HCT116 (cell line): ENCODE results near the gene GGACT. TPM values are rescaled to one million over a fixed set of nuclear protein-coding genes. Genes with fewer than 3 reads are reported as not detected.

Experiments
- ATAC-seq: fragments of 200-7000 bp; cut with Tn5 transposase; 2 replicates; pipeline ENCODE4 v1.9.1; 2020; ENCODE audit warnings: mild to moderate bottlenecking, moderate library complexity
- BruUV-seq: library from RNA; stranded (reverse); fragments of 400-500 nt; replicated peaks from 2 replicates; lab custom pipeline; 2021; lab: Mats Ljungman, UMichigan
- CTCF ChIA-PET: fragments of 300-600 bp; sonication (Branson Sonifier 250); formaldehyde crosslinking; loops from one replicate; lab custom pipeline; 2021; ENCODE audit warnings: antibody characterized with exemption; lab: Charles Lee
- POLR2A ChIA-PET: fragments of 300-600, 350-600 bp; sonication (Branson Sonifier 250); formaldehyde crosslinking; loops from one replicate; lab custom pipeline; 2021; ENCODE audit warnings: antibody characterized with exemption; lab: Charles Lee
- RAD21 ChIA-PET, 2 experiments: fragments of 300-600 bp; sonication (Branson Sonifier 250); formaldehyde crosslinking; loops; one replicate each; lab custom pipeline; 2023; ENCODE audit warnings: low total read pairs in 2 of 2; ENCODE audit not compliant: uncharacterized antibody in 2 of 2, unreplicated experiment in 2 of 2, low non-redundant PET in 1 of 2; lab: Charles Lee
- DNase-seq: peaks from one replicate; pipeline ENCODE4 v3.0.0-alpha.2; 2010; ENCODE audit warnings: low read depth, low spot score
- H2AFZ ChIP-seq: fragments of 200-600 bp; shearing (Covaris generic), sonication (generic); 2 replicates; pipeline ENCODE4 v1.6.1; 2017; ENCODE audit warnings: low read depth, mixed run types, mixed read lengths, antibody characterized with exemption, low read length; ENCODE audit not compliant: poor library complexity, severe bottlenecking
- H3K27ac ChIP-seq: 2 replicates; pipeline ENCODE4 v1.5.1; 2012; ENCODE audit warnings: low read depth, low read length
- H3K27me3 ChIP-seq: fragments of 200-600 bp; sonication (generic); 2 replicates; pipeline ENCODE4 v1.6.1; 2016; ENCODE audit warnings: mixed run types, low read length, mixed read lengths; ENCODE audit not compliant: insufficient read depth
- H3K36me3 ChIP-seq, 2 experiments: fragments of 200-500 bp in 1 of 2; fragments of 200-600 bp in 1 of 2; sonication (Bioruptor generic) in 1 of 2; sonication (generic) in 1 of 2; 2 replicates each; pipeline versions ENCODE4 v1.5.1 to v1.6.1; 2014 to 2016; ENCODE audit warnings: low read length in 2 of 2, inconsistent platforms in 1 of 2, mixed read lengths in 1 of 2, mixed run types in 1 of 2; ENCODE audit not compliant: insufficient read depth in 2 of 2, control insufficient read depth in 1 of 2
- H3K4me1 ChIP-seq, 2 experiments: fragments of 200-600 bp in 1 of 2; sonication (generic) in 1 of 2; 2 replicates each; pipeline versions ENCODE4 v1.5.1 to v1.6.1; 2012 to 2017; ENCODE audit warnings: low read length in 2 of 2, inconsistent platforms in 1 of 2, mild to moderate bottlenecking in 1 of 2, mixed read lengths in 1 of 2, mixed run types in 1 of 2, moderate library complexity in 1 of 2; ENCODE audit not compliant: insufficient read depth in 2 of 2, control insufficient read depth in 1 of 2
- H3K4me2 ChIP-seq: fragments of 200-600 bp; sonication (generic); 2 replicates; pipeline ENCODE4 v1.6.1; 2017; ENCODE audit warnings: mixed run types, low read length, mixed read lengths
- H3K4me3 ChIP-seq, 2 experiments: fragments of 200-600 bp in 1 of 2; sonication (generic) in 1 of 2; replicated peaks in 1 of 2; 2 replicates each; pipeline ENCODE4 v1.5.1; 2011 to 2016; ENCODE audit warnings: low read length in 2 of 2, control low read depth in 1 of 2, low read depth in 1 of 2, mild to moderate bottlenecking in 1 of 2, mixed read lengths in 1 of 2, mixed run types in 1 of 2
- H3K79me2 ChIP-seq: fragments of 200-600 bp; sonication (generic); 2 replicates; pipeline ENCODE4 v1.6.1; 2017; ENCODE audit warnings: mild to moderate bottlenecking, mixed run types, low read length, moderate library complexity, mixed read lengths; ENCODE audit not compliant: insufficient read depth
- H3K9ac ChIP-seq: fragments of 200-600 bp; sonication (generic); 2 replicates; pipeline ENCODE4 v1.6.1; 2016; ENCODE audit warnings: low read length, mixed read lengths
- H3K9me2 ChIP-seq: fragments of 200-600 bp; sonication (generic), shearing (Covaris generic); 2 replicates; pipeline ENCODE4 v1.6.1; 2017; ENCODE audit warnings: mixed run types, mild to moderate bottlenecking, moderate library complexity; ENCODE audit not compliant: insufficient read depth
- H3K9me3 ChIP-seq, 2 experiments: fragments of 200-500 bp in 1 of 2; fragments of 200-600 bp in 1 of 2; sonication (Bioruptor generic) in 1 of 2; sonication (generic) in 1 of 2; 2 replicates each; pipeline ENCODE4 v1.6.1; 2014 to 2017; ENCODE audit warnings: low read length in 2 of 2, mixed read lengths in 2 of 2, inconsistent platforms in 1 of 2, low read depth in 1 of 2, mild to moderate bottlenecking in 1 of 2, mixed run types in 1 of 2, moderate library complexity in 1 of 2; ENCODE audit not compliant: control insufficient read depth in 1 of 2, insufficient read depth in 1 of 2
- H4K20me1 ChIP-seq: fragments of 200-600 bp; sonication (generic), shearing (Covaris generic); 2 replicates; pipeline ENCODE4 v1.6.1; 2017; ENCODE audit warnings: mixed run types, mild to moderate bottlenecking, moderate library complexity; ENCODE audit not compliant: insufficient read depth
- ATF3 ChIP-seq: IDR thresholded peaks from 2 replicates; pipeline ENCODE4 v1.6.1; 2012
- CBX3 ChIP-seq: IDR thresholded peaks from 2 replicates; pipeline ENCODE4 v1.6.1; 2012; ENCODE audit warnings: low read depth
- EGR1 ChIP-seq: IDR thresholded peaks from 2 replicates; pipeline ENCODE4 v1.6.1; 2012; ENCODE audit warnings: low read depth
- JUND ChIP-seq: IDR thresholded peaks from 2 replicates; pipeline ENCODE4 v1.6.1; 2012
- POLR2A ChIP-seq: IDR thresholded peaks from 2 replicates; pipeline ENCODE4 v1.7.0; 2011; ENCODE audit warnings: borderline replicate concordance; ENCODE audit not compliant: insufficient read depth, insufficient read length; ENCODE audit errors: extremely low read depth
- POLR2AphosphoS5 ChIP-seq: IDR thresholded peaks from 2 replicates; pipeline ENCODE4 v1.6.1; 2011; ENCODE audit warnings: mild to moderate bottlenecking, low read depth, low read length, moderate library complexity
- RAD21 ChIP-seq: IDR thresholded peaks from 2 replicates; pipeline ENCODE4 v1.6.1; 2012; ENCODE audit warnings: low read depth, mild to moderate bottlenecking
- REST ChIP-seq: IDR thresholded peaks from 2 replicates; pipeline ENCODE4 v1.6.1; 2012; ENCODE audit warnings: low read depth
- SIN3A ChIP-seq: IDR thresholded peaks from 2 replicates; pipeline ENCODE4 v1.6.1; 2012; ENCODE audit warnings: low read depth
- intact Hi-C: fragments of 100-400 bp; cut with micrococcal nuclease; formaldehyde crosslinking; loops from 2 replicates; pipeline ENCODE4 v1.10.0; 2022
- total RNA-seq: library from RNA; stranded (reverse); gene quantifications from one replicate; pipeline ENCODE4 v1.2.1, GENCODE V29; 2021; ENCODE audit not compliant: unreplicated experiment
- TF ChIP-seq, protein P1 (sequence below), 3 experiments: fragments of 200-600 bp in 1 of 3; sonication (generic) in 1 of 3; IDR thresholded peaks in 2 of 3; conservative IDR thresholded peaks in 1 of 3; 2 replicates each; pipeline ENCODE4 v1.5.1; 2012 to 2017; ENCODE audit warnings: low read depth in 2 of 3, low read length in 2 of 3, antibody characterized with exemption in 1 of 3, borderline replicate concordance in 1 of 3, control low read depth in 1 of 3, mild to moderate bottlenecking in 1 of 3, mixed read lengths in 1 of 3, mixed run types in 1 of 3, moderate library complexity in 1 of 3; ENCODE audit not compliant: insufficient read depth in 1 of 3

Gene GGACT
- total RNA-seq, 1 experiment from 2014 or later, result 5.0 TPM

- ChIA-PET POLR2A (no interaction called here), RAD21 (no interaction called here), CTCF (no interaction called here)
- intact Hi-C loops, result no loop called here
- H2AFZ ChIP-seq, result no peak overlapping the region
- H3K36me3 ChIP-seq, result no peaks in the 10 kb centered on the region
- H3K9ac ChIP-seq, result no peak overlapping the region
- H4K20me1 ChIP-seq, result no peaks in the 10 kb centered on the region
- no peaks in the 10 kb centered on the region for H3K9me2 ChIP-seq
- H3K79me2 ChIP-seq, result no peaks in the 10 kb centered on the region
- no peak overlapping the region for H3K4me2 ChIP-seq
- DNase-seq, result no peak
- H3K4me1 ChIP-seq, result no peaks in the 10 kb centered on the region; a peak in 1 of 4 replicates
- no peak for ATAC-seq
- H3K27me3 ChIP-seq, result no peaks in the 10 kb centered on the region
- H3K27ac ChIP-seq, result no peak overlapping the region
- no peak overlapping the region for H3K4me3 ChIP-seq
- no peaks in the 10 kb centered on the region for H3K9me3 ChIP-seq
- no TSS peak for BruUV-seq
- TF ChIP-seq POLR2AphosphoS5 (no peak), EGR1 (no peak)
Observed at GRCh38 chr13:100521851-100522617, 66.6 kb downstream of the GGACT start.

GRCh38 chr13:100520936-100521850, 67.4 kb downstream of the GGACT start:
- H3K9me3 ChIP-seq, result no peaks in the 10 kb centered on the region
- no peaks in the 10 kb centered on the region for H3K27me3 ChIP-seq
- no peak for DNase-seq
- no peak overlapping the region for H2AFZ ChIP-seq
- no peaks in the 10 kb centered on the region; a peak in 1 of 4 replicates for H3K4me1 ChIP-seq
- ChIA-PET RAD21 (no interaction called here), POLR2A (no interaction called here), CTCF (no interaction called here)
- no peak for ATAC-seq
- intact Hi-C loops, result no loop called here
- H3K9me2 ChIP-seq, result no peaks in the 10 kb centered on the region
- H3K4me2 ChIP-seq, result no peak overlapping the region
- H3K79me2 ChIP-seq, result no peaks in the 10 kb centered on the region
- H3K27ac ChIP-seq, result no peak overlapping the region
- H4K20me1 ChIP-seq, result no peaks in the 10 kb centered on the region
- no TSS peak for BruUV-seq
- no peak overlapping the region for H3K9ac ChIP-seq
- no peak overlapping the region for H3K4me3 ChIP-seq
- TF ChIP-seq REST, result no peak
- TF ChIP-seq SIN3A, result no peak
- TF ChIP-seq POLR2A, result no peak
- TF ChIP-seq, protein P1, sequence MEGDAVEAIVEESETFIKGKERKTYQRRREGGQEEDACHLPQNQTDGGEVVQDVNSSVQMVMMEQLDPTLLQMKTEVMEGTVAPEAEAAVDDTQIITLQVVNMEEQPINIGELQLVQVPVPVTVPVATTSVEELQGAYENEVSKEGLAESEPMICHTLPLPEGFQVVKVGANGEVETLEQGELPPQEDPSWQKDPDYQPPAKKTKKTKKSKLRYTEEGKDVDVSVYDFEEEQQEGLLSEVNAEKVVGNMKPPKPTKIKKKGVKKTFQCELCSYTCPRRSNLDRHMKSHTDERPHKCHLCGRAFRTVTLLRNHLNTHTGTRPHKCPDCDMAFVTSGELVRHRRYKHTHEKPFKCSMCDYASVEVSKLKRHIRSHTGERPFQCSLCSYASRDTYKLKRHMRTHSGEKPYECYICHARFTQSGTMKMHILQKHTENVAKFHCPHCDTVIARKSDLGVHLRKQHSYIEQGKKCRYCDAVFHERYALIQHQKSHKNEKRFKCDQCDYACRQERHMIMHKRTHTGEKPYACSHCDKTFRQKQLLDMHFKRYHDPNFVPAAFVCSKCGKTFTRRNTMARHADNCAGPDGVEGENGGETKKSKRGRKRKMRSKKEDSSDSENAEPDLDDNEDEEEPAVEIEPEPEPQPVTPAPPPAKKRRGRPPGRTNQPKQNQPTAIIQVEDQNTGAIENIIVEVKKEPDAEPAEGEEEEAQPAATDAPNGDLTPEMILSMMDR (IDR thresholded peaks at IDR 0.05 in 2 of 3, conservative IDR thresholded peaks at IDR 0.05 in 1 of 3; ENCODE audit: borderline replicate concordance in 1 of 3, insufficient read depth in 1 of 3, low read depth in 2 of 3, low read length in 2 of 3), result no peak
- TF ChIP-seq CBX3, result no peak
- TF ChIP-seq JUND, result no peak
- no peak for TF ChIP-seq RAD21
- no peak for TF ChIP-seq ATF3
- TF ChIP-seq, all 23 proteins: peak for 0
- no peaks in the 10 kb centered on the region for H3K36me3 ChIP-seq
